Thyroid gland (tissue), 4 donors: ENCODE measurements around the gene HOXC11. TPM values are rescaled to one million over a fixed set of nuclear protein-coding genes. Genes with fewer than 3 reads are reported as not detected.

Experiments used
- DNase-seq, 2 donors: peaks; one replicate each; pipeline ENCODE4 v3.0.0-alpha.2; 2019
- H3K27ac ChIP-seq, 3 donors: fragments of 200-600 bp; sonication (generic); 1 replicate in 2 of 3; 2 replicates in 1 of 3; pipeline ENCODE4 v1.5.1; 2016 to 2019; ENCODE audit warnings: mild to moderate bottlenecking in 1 of 3, moderate library complexity in 1 of 3
- H3K27me3 ChIP-seq: fragments of 200-600 bp; sonication (generic); one replicate; pipeline ENCODE4 v1.5.1; 2019
- H3K36me3 ChIP-seq, 2 donors: fragments of 200-600 bp; sonication (generic); one replicate each; pipeline ENCODE4 v1.5.1; 2016 to 2019
- H3K4me1 ChIP-seq, 2 donors: fragments of 200-600 bp; sonication (generic); one replicate each; pipeline ENCODE4 v1.5.1; 2017 to 2019
- H3K4me3 ChIP-seq, 3 donors: fragments of 200-600 bp; sonication (generic); replicated peaks in 1 of 3; 1 replicate in 2 of 3; 2 replicates in 1 of 3; pipeline ENCODE4 v1.5.1; 2016; ENCODE audit warnings: mild to moderate bottlenecking in 1 of 3
- H3K9me3 ChIP-seq: fragments of 200-600 bp; sonication (generic); one replicate; pipeline ENCODE4 v1.5.1; 2017
- CTCF ChIP-seq, 6 experiments: fragments of 200-600 bp in 3 of 6; fragments of 450-650 bp in 3 of 6; sonication (generic) in 3 of 6; IDR thresholded peaks; one replicate each; pipeline ENCODE4 v1.5.1; 2016 to 2019; ENCODE audit warnings: antibody characterized with exemption in 6 of 6, mild to moderate bottlenecking in 2 of 6, inconsistent platforms in 1 of 6, moderate library complexity in 1 of 6
- POLR2A ChIP-seq, 2 donors: fragments of 450-650 bp; IDR thresholded peaks; one replicate each; pipeline ENCODE4 v1.6.1; 2017; ENCODE audit warnings: antibody characterized with exemption in 2 of 2, mild to moderate bottlenecking in 2 of 2, moderate library complexity in 1 of 2
- WGBS, 2 donors: methylation state at CpG; one replicate each; pipeline ENCODE4 v1.1.5; 2017; 5-methylcytosine and 5-hydroxymethylcytosine counted together
- intact Hi-C: fragments of 100-400 bp; cut with DNase I; formaldehyde crosslinking; loops from one replicate; pipeline ENCODE4 v1.15.1; 2023
- total RNA-seq, 4 donors: library from RNA; depleted of rRNA; stranded (reverse); fragments of >200 nt; gene quantifications; one replicate each; pipeline ENCODE4 v1.2.3, GENCODE V29; 2016

Gene HOXC11
- total RNA-seq, 4 donors from 2014 or later: not detected

DNA sequence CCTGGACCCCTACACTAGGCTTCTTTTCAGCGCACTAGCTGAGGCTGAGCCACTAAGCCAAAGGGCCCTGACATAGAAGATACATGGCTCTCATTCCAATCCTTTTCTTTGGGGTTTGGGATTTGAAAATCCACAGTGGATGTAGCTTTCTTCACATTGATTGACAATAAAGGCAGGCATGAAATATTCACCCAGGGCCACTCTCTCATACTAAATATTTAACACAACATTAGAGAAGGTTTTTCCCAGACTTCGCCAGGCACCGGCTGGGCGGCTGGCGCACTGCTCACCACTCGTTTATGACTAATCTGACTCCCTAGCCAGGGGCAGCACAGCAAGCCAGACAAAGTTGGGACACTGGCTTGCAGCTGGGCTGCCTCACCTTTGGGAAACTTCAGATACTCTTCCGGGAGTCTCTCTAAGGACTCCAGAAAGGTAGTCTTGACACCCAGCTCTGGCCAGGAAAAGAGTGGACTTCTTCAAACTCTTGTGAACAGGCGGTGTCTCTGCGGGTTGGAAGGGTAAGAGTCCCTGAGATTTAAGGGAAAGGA is 699 bp upstream of the HOXC11 start:
- Histone ChIP-seq H3K9me3 (no peaks in the 10 kb centered on the region), H3K27me3 (peaks cover 79% of the 10 kb centered on the region), H3K4me3 (no peak overlapping the region), H3K27ac (no peak overlapping the region), H3K4me1 (peaks cover 9 to 26% of the 10 kb centered on the region in 2 donors), H3K36me3 (no peaks in the 10 kb centered on the region)
- intact Hi-C loops: no loop called here
- 17 to 18% methylated on average over 9 of the region's 9 CpGs for WGBS, 2 donors
- DNase-seq: no peak
- no peak for TF ChIP-seq POLR2A (IDR thresholded peaks at IDR 0.05)
- no peak for TF ChIP-seq CTCF (IDR thresholded peaks at IDR 0.05)

DNA sequence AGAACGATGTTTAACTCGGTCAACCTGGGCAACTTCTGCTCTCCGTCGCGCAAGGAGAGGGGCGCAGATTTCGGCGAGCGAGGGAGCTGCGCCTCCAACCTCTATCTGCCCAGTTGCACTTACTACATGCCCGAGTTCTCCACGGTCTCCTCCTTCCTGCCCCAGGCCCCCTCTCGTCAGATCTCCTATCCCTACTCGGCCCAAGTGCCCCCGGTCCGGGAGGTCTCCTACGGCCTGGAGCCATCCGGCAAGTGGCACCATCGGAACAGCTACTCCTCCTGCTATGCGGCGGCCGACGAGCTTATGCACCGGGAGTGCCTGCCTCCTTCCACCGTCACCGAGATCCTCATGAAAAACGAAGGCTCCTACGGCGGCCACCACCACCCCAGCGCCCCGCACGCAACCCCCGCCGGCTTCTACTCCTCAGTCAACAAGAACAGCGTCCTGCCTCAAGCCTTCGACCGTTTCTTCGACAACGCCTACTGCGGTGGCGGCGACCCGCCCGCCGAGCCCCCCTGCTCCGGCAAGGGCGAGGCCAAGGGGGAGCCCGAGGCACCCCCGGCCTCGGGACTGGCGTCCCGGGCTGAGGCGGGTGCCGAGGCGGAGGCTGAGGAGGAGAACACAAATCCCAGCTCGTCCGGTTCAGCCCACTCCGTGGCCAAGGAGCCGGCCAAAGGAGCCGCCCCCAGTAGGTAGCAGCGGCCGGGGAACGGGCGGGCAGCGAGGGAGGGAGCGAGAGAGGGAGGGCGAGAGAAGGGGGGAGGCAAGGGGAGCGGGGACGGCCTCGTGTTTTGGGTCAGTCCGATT is 513 bp downstream of the HOXC11 start:
- H3K27me3 ChIP-seq: peaks cover 84% of the 10 kb centered on the region
- H3K4me1 ChIP-seq: peaks cover 9 to 26% of the 10 kb centered on the region in 2 donors
- DNase-seq: no peak
- WGBS, 2 donors: 4 to 5% methylated on average over 31 to 50 of the region's 71 CpGs
- H3K27ac ChIP-seq: no peak overlapping the region
- TF ChIP-seq CTCF (IDR thresholded peaks at IDR 0.05): no peak
- TF ChIP-seq POLR2A (IDR thresholded peaks at IDR 0.05): no peak
- no peak overlapping the region for H3K4me3 ChIP-seq
- intact Hi-C loops: no loop called here
- no peaks in the 10 kb centered on the region for H3K9me3 ChIP-seq
- no peaks in the 10 kb centered on the region for H3K36me3 ChIP-seq

GRCh38 chr12:53974084-53975063 is 1.4 kb downstream of the HOXC11 start, which contains the start of gene HOTAIR:
TSS of gene HOTAIR (minus strand) at chr12:53974954.
- Histone ChIP-seq H3K36me3 (no peaks in the 10 kb centered on the region), H3K27me3 (peaks cover 86% of the 10 kb centered on the region), H3K9me3 (no peaks in the 10 kb centered on the region), H3K27ac (no peak within 1 kb of the TSS), H3K4me3 (no peak within 1 kb of the TSS), H3K4me1 (peaks cover 9 to 26% of the 10 kb centered on the region in 2 donors)
- TF ChIP-seq POLR2A (IDR thresholded peaks at IDR 0.05) (no peak), CTCF (IDR thresholded peaks at IDR 0.05) (no peak)
- intact Hi-C loops: no loop called here
- 3% methylated on average over 38 to 43 of the region's 63 CpGs for WGBS, 2 donors
- DNase-seq: no peak

DNA sequence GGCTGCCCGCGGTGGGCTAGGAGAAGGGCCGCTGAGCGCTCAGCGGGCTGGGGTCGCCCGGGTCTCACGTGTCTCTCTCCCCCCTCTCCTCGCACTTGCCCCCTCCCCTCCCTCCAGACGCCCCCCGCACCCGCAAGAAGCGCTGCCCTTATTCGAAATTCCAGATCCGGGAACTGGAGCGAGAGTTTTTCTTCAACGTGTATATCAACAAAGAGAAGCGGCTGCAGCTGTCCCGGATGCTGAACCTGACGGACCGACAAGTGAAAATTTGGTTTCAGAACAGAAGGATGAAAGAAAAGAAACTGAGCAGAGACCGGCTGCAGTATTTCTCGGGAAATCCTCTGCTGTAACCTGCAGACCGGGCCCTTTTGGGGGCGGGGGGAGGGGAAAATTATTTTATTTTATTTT is 2.1 kb downstream of the HOXC11 start:
- no peak overlapping the region for H3K27ac ChIP-seq

More for the DNA sequence above, 2.1 kb downstream of the HOXC11 start:
- TF ChIP-seq POLR2A (IDR thresholded peaks at IDR 0.05) (no peak), CTCF (IDR thresholded peaks at IDR 0.05) (no peak)
- no peak for DNase-seq
- intact Hi-C loops: no loop called here
- H3K4me3 ChIP-seq: no peak overlapping the region
- 4 to 6% methylated on average over 13 to 23 of the region's 25 CpGs for WGBS, 2 donors
- H3K27me3 ChIP-seq: peaks cover 86% of the 10 kb centered on the region
- H3K9me3 ChIP-seq: no peaks in the 10 kb centered on the region
- no peaks in the 10 kb centered on the region for H3K36me3 ChIP-seq
- H3K4me1 ChIP-seq: peaks cover 9 to 26% of the 10 kb centered on the region in 2 donors
